ENCODE data around the gene LAMP2.
"Not testable (repeated sequence)": the region's sequence is repeated elsewhere in the genome, so short reads cannot be mapped to it uniquely, and the experiment has no call there.

GRCh38 chrX:120469657-120470056 is 561 bp upstream of the LAMP2 start:
- TF ChIP-seq CTCF, POLR2A (IDR thresholded peaks at IDR 0.05): not testable (repeated sequence)

All from right lobe of liver (tissue), 4 donors.